ENCODE measurements around the gene C1QB.

DNA sequence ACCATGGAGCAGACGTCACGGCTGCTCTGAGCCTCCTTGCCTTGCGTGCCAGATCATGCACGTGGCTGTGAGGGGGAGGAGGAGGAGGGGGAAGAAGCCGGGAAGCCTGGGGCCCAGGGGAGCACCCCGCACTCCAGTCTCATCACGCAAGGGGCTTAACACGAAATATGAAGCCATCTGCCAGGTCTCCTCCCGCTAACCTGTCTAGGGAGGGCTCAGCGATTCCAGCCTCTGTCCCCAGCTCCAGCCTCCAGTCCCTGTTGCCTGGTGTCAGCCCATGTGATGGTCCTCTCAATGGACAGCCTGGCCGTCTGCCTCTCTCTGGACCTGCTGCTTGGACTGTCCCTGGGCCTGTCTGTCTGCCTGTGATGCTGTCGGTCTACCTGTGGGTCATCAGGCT, 39.1 kb upstream of the C1QB start:
- no peak for TF ChIP-seq EZH2 (IDR thresholded peaks at IDR 0.05; ENCODE audit: low read depth, unreplicated experiment)
- TF ChIP-seq, protein P1, sequence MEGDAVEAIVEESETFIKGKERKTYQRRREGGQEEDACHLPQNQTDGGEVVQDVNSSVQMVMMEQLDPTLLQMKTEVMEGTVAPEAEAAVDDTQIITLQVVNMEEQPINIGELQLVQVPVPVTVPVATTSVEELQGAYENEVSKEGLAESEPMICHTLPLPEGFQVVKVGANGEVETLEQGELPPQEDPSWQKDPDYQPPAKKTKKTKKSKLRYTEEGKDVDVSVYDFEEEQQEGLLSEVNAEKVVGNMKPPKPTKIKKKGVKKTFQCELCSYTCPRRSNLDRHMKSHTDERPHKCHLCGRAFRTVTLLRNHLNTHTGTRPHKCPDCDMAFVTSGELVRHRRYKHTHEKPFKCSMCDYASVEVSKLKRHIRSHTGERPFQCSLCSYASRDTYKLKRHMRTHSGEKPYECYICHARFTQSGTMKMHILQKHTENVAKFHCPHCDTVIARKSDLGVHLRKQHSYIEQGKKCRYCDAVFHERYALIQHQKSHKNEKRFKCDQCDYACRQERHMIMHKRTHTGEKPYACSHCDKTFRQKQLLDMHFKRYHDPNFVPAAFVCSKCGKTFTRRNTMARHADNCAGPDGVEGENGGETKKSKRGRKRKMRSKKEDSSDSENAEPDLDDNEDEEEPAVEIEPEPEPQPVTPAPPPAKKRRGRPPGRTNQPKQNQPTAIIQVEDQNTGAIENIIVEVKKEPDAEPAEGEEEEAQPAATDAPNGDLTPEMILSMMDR (conservative IDR thresholded peaks at IDR 0.05; ENCODE audit: low read depth in 2 of 2): no peak
- TF ChIP-seq EZH2phosphoT487 (IDR thresholded peaks at IDR 0.05; ENCODE audit: unreplicated experiment): no peak

Measured in GM23338 (cell line).